ENCODE results near the gene ANO8.
"Not testable (repeated sequence)": the region's sequence is repeated elsewhere in the genome, so short reads cannot be mapped to it uniquely, and the experiment has no call there.

The ANO8 gene

DNA sequence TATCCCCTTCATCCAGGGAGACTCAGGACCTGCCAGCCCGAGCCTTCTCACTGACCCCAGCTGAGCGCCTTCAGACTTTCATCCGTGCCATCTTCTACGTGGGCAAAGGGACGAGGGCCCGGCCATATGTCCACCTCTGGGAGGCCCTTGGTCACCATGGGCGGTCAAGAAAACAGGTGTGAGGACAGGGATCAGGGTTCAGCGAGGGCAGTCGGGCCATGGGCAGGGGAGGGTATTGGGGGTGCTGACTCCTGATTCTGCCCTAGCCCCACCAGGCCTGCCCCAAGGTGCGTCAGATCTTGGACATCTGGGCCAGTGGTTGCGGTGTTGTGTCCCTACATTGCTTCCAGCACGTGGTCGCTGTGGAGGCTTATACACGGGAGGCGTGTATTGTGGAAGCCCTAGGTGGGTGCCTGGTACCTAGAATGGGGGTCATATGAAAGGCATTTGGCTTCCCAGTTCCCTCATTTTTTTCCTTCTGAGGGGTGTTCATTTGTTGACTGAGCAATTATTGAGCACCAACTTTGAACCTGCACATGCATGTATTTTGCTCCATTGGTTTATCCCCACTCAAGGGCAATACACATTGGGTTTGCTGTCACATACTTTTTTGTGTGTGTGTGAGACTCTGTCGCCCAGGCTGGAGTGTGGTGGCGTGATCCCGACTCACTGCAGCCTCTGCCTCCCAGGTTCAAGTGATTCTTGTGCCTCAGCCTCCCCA is 49.1 kb downstream of the ANO8 start:
- DNase-seq: no peak

DNA sequence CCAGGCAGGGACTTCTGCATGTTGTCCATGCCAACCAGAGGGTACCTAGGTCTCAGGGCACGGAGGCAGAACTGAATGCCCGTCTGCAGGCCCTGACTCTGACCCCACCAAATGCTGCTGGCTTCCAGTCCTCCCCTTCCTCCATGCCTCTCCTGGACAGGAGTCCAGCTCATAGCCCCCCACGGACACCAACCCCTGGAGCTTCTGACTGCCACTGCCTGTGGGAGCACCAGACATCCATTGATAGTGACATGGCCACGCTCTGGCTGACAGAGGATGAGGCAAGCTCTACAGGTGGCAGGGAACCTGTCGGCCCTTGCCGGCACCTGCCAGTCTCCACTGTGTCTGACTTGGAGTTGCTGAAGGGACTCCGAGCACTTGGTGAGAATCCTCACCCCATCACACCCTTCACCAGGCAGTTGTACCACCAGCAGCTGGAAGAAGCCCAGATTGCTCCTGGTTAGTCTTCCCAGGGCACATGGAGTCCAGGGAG is 51.1 kb downstream of the ANO8 start:
- no peak for DNase-seq

DNA sequence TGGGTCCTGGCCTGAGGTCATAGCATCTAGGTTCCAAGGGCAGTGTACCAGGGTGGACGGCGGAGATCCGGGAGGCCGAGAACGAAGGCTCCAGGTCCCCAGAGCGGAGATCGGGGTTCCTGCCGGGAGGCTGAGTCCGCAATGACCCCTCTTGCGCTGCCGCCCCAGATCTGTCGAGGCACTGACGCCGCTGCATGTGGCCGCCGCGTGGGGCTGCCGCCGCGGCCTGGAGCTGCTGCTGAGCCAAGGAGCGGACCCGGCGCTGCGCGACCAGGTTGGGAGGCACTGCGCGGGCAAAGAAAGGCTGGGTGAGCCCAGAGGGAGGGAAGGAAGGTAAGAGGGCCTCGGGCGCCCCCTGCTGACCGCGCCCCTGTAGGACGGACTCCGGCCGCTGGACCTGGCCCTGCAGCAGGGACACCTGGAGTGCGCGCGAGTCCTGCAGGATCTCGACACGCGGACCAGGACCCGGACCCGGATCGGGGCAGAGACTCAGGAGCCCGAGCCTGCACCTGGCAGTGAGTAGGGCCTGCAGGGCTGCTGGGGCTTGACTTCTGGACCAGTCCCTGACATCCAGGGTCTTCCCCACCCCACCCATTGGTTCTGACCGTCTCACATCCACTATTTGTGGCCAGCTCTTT is 52.0 kb downstream of the ANO8 start:
- DNase-seq: peak; percentile 79 to 82

DNA sequence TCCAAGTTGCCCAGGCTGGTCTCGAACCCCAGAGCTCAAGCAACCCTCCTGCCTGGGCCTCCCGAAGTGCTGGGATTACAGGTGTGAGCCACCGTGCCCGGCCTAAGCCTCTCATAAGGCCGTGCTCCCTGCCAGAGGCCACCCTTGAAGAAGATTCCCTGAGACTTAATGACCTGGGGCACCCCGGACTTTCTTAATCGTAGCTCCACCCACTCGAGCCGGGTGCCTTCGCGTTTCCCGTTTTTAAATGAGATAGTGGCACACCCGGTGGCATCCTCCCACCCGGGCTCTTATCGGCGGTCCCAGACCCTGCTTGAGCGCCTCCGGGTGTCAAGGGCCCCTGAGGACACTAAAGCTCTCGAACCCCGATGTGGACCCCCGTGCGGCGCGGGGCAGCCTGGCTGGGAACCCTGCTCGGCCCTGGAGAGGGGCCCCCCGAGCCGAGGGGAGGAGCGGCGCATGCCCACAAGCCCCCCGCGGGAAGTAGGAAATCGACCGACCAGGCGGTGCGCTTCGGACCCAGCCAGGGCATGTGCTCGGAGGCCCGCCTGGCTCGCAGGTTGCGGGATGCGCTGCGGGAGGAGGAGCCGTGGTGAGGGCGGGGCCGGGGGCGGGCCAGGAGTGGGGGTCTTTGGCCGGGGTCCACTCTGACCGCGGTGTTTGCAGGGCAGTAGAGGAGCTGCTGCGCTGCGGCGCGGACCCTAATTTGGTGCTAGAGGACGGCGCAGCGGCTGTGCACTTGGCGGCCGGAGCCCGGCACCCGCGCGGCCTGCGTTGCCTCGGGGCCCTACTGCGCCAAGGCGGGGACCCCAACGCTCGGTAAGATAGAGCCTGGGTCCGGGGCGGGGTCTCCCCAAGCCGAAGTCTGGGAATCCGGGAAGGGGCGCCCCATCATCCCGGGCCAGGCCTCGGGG is 53.0 kb downstream of the ANO8 start, which contains the start of gene ANKLE1:
ANKLE1 (plus strand) TSS at position 511 of the 914 bp plus-strand sequence; CDS start at position 531, 20 bp downstream.
- DNase-seq: no peak

DNA sequence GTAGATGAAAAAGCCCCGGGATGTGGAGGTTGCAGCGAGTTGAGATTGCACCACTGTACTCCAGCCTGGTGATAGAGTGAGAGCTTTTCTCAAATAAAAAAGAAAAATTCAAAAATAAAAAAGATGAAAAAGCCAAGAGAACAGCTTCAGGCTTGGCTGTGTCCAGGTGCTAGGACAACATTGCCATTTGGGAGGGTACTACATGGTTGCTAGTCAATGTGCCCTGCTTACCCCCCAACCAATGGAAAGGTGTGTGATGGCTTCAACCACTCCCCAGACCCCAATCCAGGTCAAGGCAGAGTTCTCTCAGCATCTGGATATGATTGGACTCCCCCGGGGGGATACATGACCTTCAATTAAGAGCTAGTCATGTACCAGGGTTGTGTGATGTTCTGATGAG is 55.2 kb downstream of the ANO8 start:
- DNase-seq: no peak

DNA sequence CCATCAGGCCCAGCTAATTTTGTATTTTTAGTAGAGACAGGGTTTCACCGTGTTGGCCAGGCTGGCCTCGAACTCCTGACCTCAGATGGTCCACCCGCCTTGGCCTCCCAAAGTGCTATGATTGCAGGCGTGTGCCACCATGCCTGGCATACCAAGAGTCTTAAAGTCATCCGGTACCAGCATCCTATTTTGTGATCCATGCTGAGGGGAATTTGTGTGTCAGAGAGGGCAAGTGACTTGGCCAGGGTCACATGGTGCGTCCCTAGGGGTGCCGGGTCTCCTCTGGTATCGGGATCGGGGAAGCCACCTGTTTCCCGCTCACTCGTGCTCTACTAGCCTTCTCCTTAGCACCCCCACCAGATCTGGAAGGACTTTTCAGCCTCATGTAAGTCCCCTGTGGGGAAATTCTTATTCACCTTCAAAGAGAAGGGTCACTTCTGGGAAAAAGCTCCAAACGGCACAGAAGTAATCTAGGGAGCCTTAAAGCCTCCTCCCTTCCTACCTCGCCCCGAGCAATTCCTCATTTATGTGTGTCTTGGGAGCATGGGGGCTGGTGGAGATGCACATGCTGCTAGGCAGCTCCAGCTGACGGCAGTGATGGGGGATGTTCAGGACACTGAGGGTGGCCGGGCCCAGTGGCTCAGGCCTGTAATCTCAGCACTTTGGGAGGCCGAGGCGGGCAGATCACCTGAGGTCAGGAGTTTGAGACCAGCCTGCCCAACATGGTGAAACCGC is 59.0 kb downstream of the ANO8 start:
- DNase-seq: no peak

DNA sequence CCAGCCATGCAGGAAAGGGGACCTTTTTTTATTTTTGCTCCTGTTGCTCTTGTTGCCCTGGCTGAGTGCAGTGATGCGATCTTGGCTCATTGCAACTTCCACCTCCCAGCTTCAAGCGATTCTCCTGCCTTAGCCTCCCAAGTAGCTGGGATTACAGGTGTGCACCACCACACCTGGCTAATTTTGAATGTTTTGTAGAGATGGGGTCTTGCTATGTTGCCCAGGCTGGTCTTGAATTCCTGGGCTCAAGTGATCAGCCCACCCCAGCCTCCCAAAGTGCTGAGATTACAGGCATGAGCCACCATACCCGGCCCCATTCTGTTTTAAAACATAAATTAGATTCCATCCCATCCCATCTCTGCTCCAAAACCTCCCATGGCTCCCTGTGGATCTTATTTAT is 59.8 kb downstream of the ANO8 start:
- not testable (repeated sequence) for DNase-seq

Measured in stimulated activated CD4-positive, alpha-beta T cell treated with anti-CD3 and anti-CD28 coated beads, Interleukin-2, amount 100 ng/mL, for 48 hours (primary cell).